SK-N-SH (cell line): ENCODE results near the gene CRIP2. TPM values are rescaled to one million over a fixed set of nuclear protein-coding genes. Genes with fewer than 3 reads are reported as not detected.

Experiments
- CTCF ChIA-PET: fragments of 300-600, 350-600 bp; formaldehyde crosslinking; extraction: SDS; loops from one replicate; lab custom pipeline; 2021; lab: Yijun Ruan, JAX
- POLR2A ChIA-PET: fragments of 350-600 bp; sonication (Branson Sonifier 250); formaldehyde crosslinking; extraction: SDS; loops from one replicate; lab custom pipeline; 2020; ENCODE audit warnings: antibody characterized with exemption, inconsistent platforms; lab: Yijun Ruan, JAX
- DNase-seq: peaks from one replicate; pipeline ENCODE4 v3.0.0; 2012
- H2AFZ ChIP-seq: fragments of 200-600 bp; sonication (generic); 2 replicates; pipeline ENCODE4 v1.8.1; 2016; ENCODE audit warnings: antibody characterized with exemption, mild to moderate bottlenecking, low read depth
- H3F3A ChIP-seq: fragments of 200-600 bp; sonication (generic); replicated peaks from 2 replicates; pipeline ENCODE3; 2016; ENCODE audit warnings: antibody characterized with exemption, mild to moderate bottlenecking; ENCODE audit not compliant: insufficient read depth
- H3K27ac ChIP-seq, 2 experiments: fragments of 200-500 bp in 1 of 2; fragments of 200-600 bp in 1 of 2; sonication (Bioruptor generic) in 1 of 2; sonication (generic), shearing (Covaris generic) in 1 of 2; 2 replicates each; pipeline versions ENCODE4 v1.5.1 to v1.6.1; 2014 to 2016; ENCODE audit warnings: low read depth in 2 of 2, inconsistent platforms in 1 of 2, low read length in 1 of 2, mild to moderate bottlenecking in 1 of 2, mixed read lengths in 1 of 2
- H3K27me3 ChIP-seq: fragments of 200-600 bp; sonication (generic), shearing (Covaris generic); 2 replicates; pipeline ENCODE4 v1.6.1; 2016; ENCODE audit warnings: mixed run types; ENCODE audit not compliant: insufficient read depth
- H3K36me3 ChIP-seq, 2 experiments: fragments of 200-500 bp in 1 of 2; fragments of 200-600 bp in 1 of 2; sonication (Bioruptor generic) in 1 of 2; sonication (generic) in 1 of 2; replicated peaks in 1 of 2; 2 replicates each; pipeline versions ENCODE3 to v1.5.1; 2014 to 2016; ENCODE audit warnings: low read length in 1 of 2, mild to moderate bottlenecking in 1 of 2; ENCODE audit not compliant: insufficient read depth in 2 of 2, control insufficient read depth in 1 of 2
- H3K4me1 ChIP-seq, 2 experiments: fragments of 200-500 bp in 1 of 2; fragments of 200-600 bp in 1 of 2; sonication (Bioruptor generic) in 1 of 2; sonication (generic), shearing (Covaris generic) in 1 of 2; 2 replicates each; pipeline versions ENCODE4 v1.5.1 to v1.6.1; 2014 to 2016; ENCODE audit warnings: low read depth in 1 of 2, low read length in 1 of 2, mixed run types in 1 of 2; ENCODE audit not compliant: insufficient read depth in 2 of 2, control insufficient read depth in 1 of 2
- H3K4me2 ChIP-seq: fragments of 200-600 bp; sonication (generic), shearing (Covaris generic); 2 replicates; pipeline ENCODE4 v1.6.1; 2017; ENCODE audit warnings: mixed run types
- H3K4me3 ChIP-seq, 2 experiments: fragments of 200-500 bp in 1 of 2; fragments of 200-600 bp in 1 of 2; sonication (Bioruptor generic) in 1 of 2; sonication (generic), shearing (Covaris generic) in 1 of 2; 2 replicates each; pipeline versions ENCODE4 v1.5.1 to v1.8.1; 2014 to 2016; ENCODE audit warnings: low read depth in 2 of 2, inconsistent platforms in 1 of 2, low read length in 1 of 2, mild to moderate bottlenecking in 1 of 2, mixed read lengths in 1 of 2, moderate library complexity in 1 of 2
- H3K79me2 ChIP-seq: fragments of 200-600 bp; sonication (generic); 2 replicates; pipeline ENCODE4 v1.8.1; 2017; ENCODE audit warnings: mild to moderate bottlenecking; ENCODE audit not compliant: insufficient read depth
- H3K9ac ChIP-seq: fragments of 200-600 bp; sonication (generic); 2 replicates; pipeline ENCODE4 v1.6.1; 2017; ENCODE audit warnings: mixed run types
- H3K9me2 ChIP-seq: fragments of 200-600 bp; sonication (generic); 2 replicates; pipeline ENCODE4 v1.6.1; 2017; ENCODE audit warnings: mixed run types
- H3K9me3 ChIP-seq: fragments of 200-600 bp; sonication (generic); 2 replicates; pipeline ENCODE4 v1.6.1; 2017; ENCODE audit warnings: mixed run types, mild to moderate bottlenecking, moderate library complexity
- H4K20me1 ChIP-seq: fragments of 200-600 bp; sonication (generic); 2 replicates; pipeline ENCODE4 v1.6.1; 2017; ENCODE audit warnings: mild to moderate bottlenecking, mixed run types; ENCODE audit not compliant: insufficient read depth
- ELF1 ChIP-seq: IDR thresholded peaks from 2 replicates; pipeline ENCODE4 v1.4.0; 2012
- EP300 ChIP-seq, 2 experiments: IDR thresholded peaks; 2 replicates each; pipeline versions ENCODE4 v1.4.0 to v1.6.1; 2012; ENCODE audit warnings: borderline replicate concordance in 1 of 2, low read depth in 1 of 2, low read length in 1 of 2
- FOSL2 ChIP-seq: IDR thresholded peaks from 2 replicates; pipeline ENCODE4 v1.4.0; 2012; ENCODE audit warnings: low read depth, mild to moderate bottlenecking, moderate library complexity, borderline replicate concordance
- GABPA ChIP-seq: IDR thresholded peaks from 2 replicates; pipeline ENCODE4 v1.4.0; 2012; ENCODE audit warnings: low read depth, mild to moderate bottlenecking
- GATA2 ChIP-seq: sonication (generic); formaldehyde crosslinking; IDR thresholded peaks from 2 replicates; pipeline ENCODE4 v1.5.0; 2020; ENCODE audit warnings: mild to moderate bottlenecking, missing genetic modification reagents
- MAX ChIP-seq: IDR thresholded peaks from 2 replicates; pipeline ENCODE4 v1.4.0; 2012; ENCODE audit warnings: low read depth
- MEF2A ChIP-seq: IDR thresholded peaks from 2 replicates; pipeline ENCODE4 v1.4.0; 2012; ENCODE audit warnings: low read depth, borderline replicate concordance
- NFIC ChIP-seq: IDR thresholded peaks from 2 replicates; pipeline ENCODE4 v1.4.0; 2012; ENCODE audit warnings: borderline replicate concordance
- NRF1 ChIP-seq: IDR thresholded peaks from 2 replicates; pipeline ENCODE4 v1.6.1; 2012; ENCODE audit warnings: low read depth, mild to moderate bottlenecking, low read length
- PBX3 ChIP-seq: IDR thresholded peaks from 2 replicates; pipeline ENCODE4; 2012
- RAD21 ChIP-seq: IDR thresholded peaks from 2 replicates; pipeline ENCODE4 v1.6.1; 2012; ENCODE audit warnings: mild to moderate bottlenecking, low read length
- RXRA ChIP-seq: IDR thresholded peaks from 2 replicates; pipeline ENCODE4 v1.4.0; 2012; ENCODE audit warnings: low read depth, mild to moderate bottlenecking, borderline replicate concordance
- TCF12 ChIP-seq: IDR thresholded peaks from 2 replicates; pipeline ENCODE4 v1.4.0; 2012
- USF2 ChIP-seq: fragments of 150-350 bp; IDR thresholded peaks from 2 replicates; pipeline ENCODE4 v1.6.1; 2017; ENCODE audit warnings: antibody characterized with exemption, low read length, low read depth, borderline replicate concordance
- YY1 ChIP-seq: IDR thresholded peaks from 2 replicates; pipeline ENCODE4 v1.4.0; 2012; ENCODE audit warnings: low read depth, mild to moderate bottlenecking
- WGBS: methylation state at CpG from one replicate; pipeline ENCODE4 v1.1.6; 2017; ENCODE audit warnings: low lambda C conversion rate; 5-methylcytosine and 5-hydroxymethylcytosine counted together
- polyA plus RNA-seq, 3 experiments: library from polyadenylated mRNA; depleted of rRNA; stranded (reverse); fragments of >200 nt; gene quantifications; 2 replicates each; pipeline ENCODE4 v1.2.3, GENCODE V29; 2012
- TF ChIP-seq, protein P1 (sequence below): IDR thresholded peaks from 2 replicates; pipeline ENCODE4 v1.6.1; 2012; ENCODE audit warnings: mild to moderate bottlenecking, low read depth, low read length, moderate library complexity
- TF ChIP-seq, protein P2 (sequence below): fragments of 200-600 bp; sonication (generic); IDR thresholded peaks from 2 replicates; pipeline ENCODE4 v1.6.1; 2017; ENCODE audit warnings: antibody characterized with exemption, mild to moderate bottlenecking, moderate library complexity

Gene CRIP2
- polyA plus RNA-seq, 1 of the 3 experiments (the other 2 are of a cell fraction): 335 TPM

- Histone ChIP-seq H3K27me3 (no peaks in the 10 kb centered on the region), H3K9ac (no peak overlapping the region), H2AFZ (no peak overlapping the region), H3K4me1 (peaks cover 0 to 8% of the 10 kb centered on the region in 2 experiments; a peak in 1 of 4 replicates), H3K27ac (no peak overlapping the region; a peak in 1 of 4 replicates), H3K9me3 (no peaks in the 10 kb centered on the region), H4K20me1 (peaks cover 65% of the 10 kb centered on the region), H3K9me2 (no peaks in the 10 kb centered on the region), H3F3A (no peaks in the 10 kb centered on the region), H3K36me3 (peaks cover 3 to 30% of the 10 kb centered on the region in 2 experiments), H3K4me3 (no peak overlapping the region), H3K79me2 (peaks cover 70% of the 10 kb centered on the region), H3K4me2 (no peak overlapping the region)
- WGBS: 76% methylated on average over 4 of the region's 11 CpGs
- DNase-seq: no peak
- ChIA-PET CTCF (interaction anchor here (1.2 to 3.5 kb wide), 3 partner anchors 9 to 51 kb away, joined by 3 to 18 read pairs (median 11); no protein-coding TSS in a partner anchor), POLR2A (no interaction called here)
- TF ChIP-seq MEF2A (no peak), EP300 (IDR thresholded peaks at IDR 0.05; ENCODE audit: borderline replicate concordance in 1 of 2, low read depth in 1 of 2, low read length in 1 of 2) (no peak), YY1 (no peak), NFIC (no peak), ELF1 (no peak), PBX3 (no peak), NRF1 (no peak), RXRA (no peak), GABPA (no peak), MAX (no peak), RAD21 (no peak), GATA2 (CRISPR knock-in tag) (no peak), USF2 (no peak), TCF12 (no peak), FOSL2 (no peak)
- TF ChIP-seq, protein P1, sequence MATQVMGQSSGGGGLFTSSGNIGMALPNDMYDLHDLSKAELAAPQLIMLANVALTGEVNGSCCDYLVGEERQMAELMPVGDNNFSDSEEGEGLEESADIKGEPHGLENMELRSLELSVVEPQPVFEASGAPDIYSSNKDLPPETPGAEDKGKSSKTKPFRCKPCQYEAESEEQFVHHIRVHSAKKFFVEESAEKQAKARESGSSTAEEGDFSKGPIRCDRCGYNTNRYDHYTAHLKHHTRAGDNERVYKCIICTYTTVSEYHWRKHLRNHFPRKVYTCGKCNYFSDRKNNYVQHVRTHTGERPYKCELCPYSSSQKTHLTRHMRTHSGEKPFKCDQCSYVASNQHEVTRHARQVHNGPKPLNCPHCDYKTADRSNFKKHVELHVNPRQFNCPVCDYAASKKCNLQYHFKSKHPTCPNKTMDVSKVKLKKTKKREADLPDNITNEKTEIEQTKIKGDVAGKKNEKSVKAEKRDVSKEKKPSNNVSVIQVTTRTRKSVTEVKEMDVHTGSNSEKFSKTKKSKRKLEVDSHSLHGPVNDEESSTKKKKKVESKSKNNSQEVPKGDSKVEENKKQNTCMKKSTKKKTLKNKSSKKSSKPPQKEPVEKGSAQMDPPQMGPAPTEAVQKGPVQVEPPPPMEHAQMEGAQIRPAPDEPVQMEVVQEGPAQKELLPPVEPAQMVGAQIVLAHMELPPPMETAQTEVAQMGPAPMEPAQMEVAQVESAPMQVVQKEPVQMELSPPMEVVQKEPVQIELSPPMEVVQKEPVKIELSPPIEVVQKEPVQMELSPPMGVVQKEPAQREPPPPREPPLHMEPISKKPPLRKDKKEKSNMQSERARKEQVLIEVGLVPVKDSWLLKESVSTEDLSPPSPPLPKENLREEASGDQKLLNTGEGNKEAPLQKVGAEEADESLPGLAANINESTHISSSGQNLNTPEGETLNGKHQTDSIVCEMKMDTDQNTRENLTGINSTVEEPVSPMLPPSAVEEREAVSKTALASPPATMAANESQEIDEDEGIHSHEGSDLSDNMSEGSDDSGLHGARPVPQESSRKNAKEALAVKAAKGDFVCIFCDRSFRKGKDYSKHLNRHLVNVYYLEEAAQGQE: no peak
- TF ChIP-seq, protein P2, sequence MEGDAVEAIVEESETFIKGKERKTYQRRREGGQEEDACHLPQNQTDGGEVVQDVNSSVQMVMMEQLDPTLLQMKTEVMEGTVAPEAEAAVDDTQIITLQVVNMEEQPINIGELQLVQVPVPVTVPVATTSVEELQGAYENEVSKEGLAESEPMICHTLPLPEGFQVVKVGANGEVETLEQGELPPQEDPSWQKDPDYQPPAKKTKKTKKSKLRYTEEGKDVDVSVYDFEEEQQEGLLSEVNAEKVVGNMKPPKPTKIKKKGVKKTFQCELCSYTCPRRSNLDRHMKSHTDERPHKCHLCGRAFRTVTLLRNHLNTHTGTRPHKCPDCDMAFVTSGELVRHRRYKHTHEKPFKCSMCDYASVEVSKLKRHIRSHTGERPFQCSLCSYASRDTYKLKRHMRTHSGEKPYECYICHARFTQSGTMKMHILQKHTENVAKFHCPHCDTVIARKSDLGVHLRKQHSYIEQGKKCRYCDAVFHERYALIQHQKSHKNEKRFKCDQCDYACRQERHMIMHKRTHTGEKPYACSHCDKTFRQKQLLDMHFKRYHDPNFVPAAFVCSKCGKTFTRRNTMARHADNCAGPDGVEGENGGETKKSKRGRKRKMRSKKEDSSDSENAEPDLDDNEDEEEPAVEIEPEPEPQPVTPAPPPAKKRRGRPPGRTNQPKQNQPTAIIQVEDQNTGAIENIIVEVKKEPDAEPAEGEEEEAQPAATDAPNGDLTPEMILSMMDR: no peak
Observed at GRCh38 chr14:105439179-105439578, 35.4 kb upstream of the CRIP2 start.
